HUDEP-2 (cell line): Measurements from ENCODE around the gene HCN2.
"Not testable (repeated sequence)": the region's sequence is repeated elsewhere in the genome, so short reads cannot be mapped to it uniquely, and the experiment has no call there.

Source experiments
- DNase-seq, 76 experiments: peaks; one replicate each; lab custom pipeline; 2025; ENCODE audit not compliant: unreplicated experiment in 76 of 76; lab: John Stamatoyannopoulos, UW

HCN2 gene

GRCh38 chr19:583968-584239, 5.8 kb upstream of the HCN2 start:
- peak in 4 of 76 experiments; percentile 27 to 56 (median 46) for DNase-seq

GRCh38 chr19:584240-585001, 5.3 kb upstream of the HCN2 start:
- DNase-seq, result peak in 61 of 76 experiments; percentile 21 to 82 (median 62)

GRCh38 chr19:585146-585545, 4.5 kb upstream of the HCN2 start:
- DNase-seq, result not testable (repeated sequence)

- DNase-seq, result peak in 1 of 76 experiments; percentile 9
Measured at GRCh38 chr19:585551-586110, 4.0 kb upstream of the HCN2 start.

- DNase-seq, result peak in 72 of 76 experiments; percentile 46 to 97 (median 92)
Measured at GRCh38 chr19:588093-588740, 1.5 kb upstream of the HCN2 start.

GRCh38 chr19:588741-589692, 664 bp upstream of the HCN2 start:
- DNase-seq, result peak in 4 of 76 experiments; percentile 17 to 87 (median 44)

GRCh38 chr19:590396-590745, 690 bp downstream of the HCN2 start:
- DNase-seq, result peak in 21 of 76 experiments; percentile 17 to 44 (median 29)

- DNase-seq, result no peak
Measured at GRCh38 chr19:590750-591098, 1.0 kb downstream of the HCN2 start.

- DNase-seq, result peak in 11 of 76 experiments; percentile 18 to 44 (median 32)
Measured at GRCh38 chr19:591099-591958, 1.6 kb downstream of the HCN2 start.

- DNase-seq, result no peak
Measured at GRCh38 chr19:592101-592500, 2.4 kb downstream of the HCN2 start.

- DNase-seq, result no peak
Measured at GRCh38 chr19:593055-593454, 3.4 kb downstream of the HCN2 start.

GRCh38 chr19:593505-593904, 3.8 kb downstream of the HCN2 start:
- no peak for DNase-seq

- DNase-seq, result no peak
Measured at GRCh38 chr19:594265-594870, 4.7 kb downstream of the HCN2 start.

GRCh38 chr19:595326-596262, 5.9 kb downstream of the HCN2 start:
- no peak for DNase-seq

- DNase-seq, result no peak
Measured at GRCh38 chr19:596263-596655, 6.6 kb downstream of the HCN2 start.

- DNase-seq, result peak in 11 of 76 experiments; percentile 16 to 59 (median 32)
Measured at GRCh38 chr19:597406-598315, 8.0 kb downstream of the HCN2 start.

- DNase-seq, result no peak
Measured at GRCh38 chr19:601310-601709, 11.6 kb downstream of the HCN2 start.

- DNase-seq, result no peak
Measured at GRCh38 chr19:601790-602189, 12.1 kb downstream of the HCN2 start.
